GM19238 (cell line): ENCODE measurements around the gene CPEB2.
"Not testable (repeated sequence)": the region's sequence is repeated elsewhere in the genome, so short reads cannot be mapped to it uniquely, and the experiment has no call there.

Experiments
- DNase-seq: peaks from one replicate; pipeline ENCODE4 v3.0.0; 2011; ENCODE audit warnings: low spot score; ENCODE audit not compliant: insufficient read length

The CPEB2 gene

DNA sequence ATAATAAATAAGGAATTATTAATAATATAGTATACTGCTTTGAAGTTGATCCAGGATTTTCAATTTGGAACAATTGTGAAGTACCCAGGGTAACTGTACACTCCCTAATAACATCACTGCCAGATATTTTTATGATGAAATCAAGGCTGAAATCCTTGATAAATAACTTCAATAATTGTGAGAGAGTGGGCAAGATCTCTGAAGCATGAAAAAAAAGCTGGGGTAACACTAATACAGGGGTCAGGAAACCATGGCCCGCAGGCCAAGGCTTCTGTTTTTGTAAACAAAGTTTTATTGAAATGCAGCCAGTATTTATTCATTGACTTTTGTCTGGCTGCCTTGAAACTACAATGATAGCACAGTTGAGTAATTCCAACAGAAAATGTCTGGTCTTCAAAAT lies 41.6 kb downstream of the CPEB2 start:
- DNase-seq = no peak

DNA sequence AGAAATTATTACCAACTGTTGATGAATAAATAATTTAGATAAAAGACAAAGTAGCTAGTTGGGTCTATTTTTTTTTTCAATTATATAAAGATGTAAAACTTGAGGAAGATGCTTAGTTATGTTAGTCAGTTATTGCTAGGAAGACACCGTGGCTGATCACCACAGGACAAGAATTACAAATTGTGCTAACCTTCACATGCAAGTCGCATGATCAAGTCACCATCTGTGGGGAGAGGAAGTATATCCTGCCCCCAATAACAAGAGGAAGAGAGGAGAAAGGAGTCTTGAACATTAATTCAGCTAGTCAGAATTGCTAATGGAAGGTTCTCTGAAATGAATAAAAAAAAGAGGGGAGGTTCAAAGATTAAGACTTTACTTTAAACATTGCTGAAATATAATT lies 52.3 kb downstream of the CPEB2 start:
- no peak for DNase-seq

- DNase-seq = no peak
Observed at GRCh38 chr4:15060213-15060612, 57.9 kb downstream of the CPEB2 start.

- no peak for DNase-seq
Observed at GRCh38 chr4:15063341-15063740, 61.1 kb downstream of the CPEB2 start.

GRCh38 chr4:15065516-15065915 lies 63.2 kb downstream of the CPEB2 start:
- no peak for DNase-seq

DNA sequence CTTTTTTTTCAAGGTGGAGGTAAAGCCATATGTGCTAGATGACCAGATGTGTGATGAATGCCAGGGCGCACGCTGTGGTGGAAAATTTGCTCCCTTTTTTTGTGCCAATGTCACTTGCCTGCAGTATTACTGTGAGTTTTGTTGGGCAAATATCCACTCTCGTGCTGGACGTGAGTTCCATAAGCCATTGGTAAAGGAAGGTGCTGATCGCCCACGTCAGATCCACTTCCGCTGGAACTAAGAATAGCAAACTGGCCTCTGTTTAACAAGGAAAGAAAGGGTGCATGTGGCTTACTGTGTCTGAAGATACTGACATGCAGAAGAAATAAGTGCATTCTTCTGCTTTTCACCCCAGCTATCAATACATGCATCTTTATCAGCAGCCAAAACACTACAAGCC lies 63.9 kb downstream of the CPEB2 start:
- DNase-seq = no peak

- DNase-seq = no peak
Observed at GRCh38 chr4:15068298-15068697, 66.0 kb downstream of the CPEB2 start.

DNA sequence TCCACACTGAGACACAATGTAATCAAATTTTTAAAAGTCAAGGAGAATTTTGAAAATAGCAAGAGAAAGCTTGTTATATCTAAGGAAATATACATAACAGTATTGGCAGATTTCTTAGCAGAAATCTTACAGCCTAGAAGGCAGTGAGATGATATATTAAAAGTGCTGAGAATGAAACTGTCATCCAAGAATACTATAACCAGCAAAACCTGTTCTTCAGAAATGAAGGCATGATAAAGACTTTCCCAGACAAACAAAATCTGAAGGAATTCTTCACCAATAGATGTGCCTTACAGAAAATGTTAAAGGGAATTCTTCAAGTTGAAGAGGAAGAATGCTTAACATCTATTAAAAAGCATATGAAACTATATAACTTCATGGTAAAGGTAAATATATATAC lies 73.6 kb downstream of the CPEB2 start:
- DNase-seq = no peak

- DNase-seq = no peak
Observed at GRCh38 chr4:15077969-15078368, 75.7 kb downstream of the CPEB2 start.

GRCh38 chr4:15078682-15079642 lies 76.7 kb downstream of the CPEB2 start:
- no peak for DNase-seq

DNA sequence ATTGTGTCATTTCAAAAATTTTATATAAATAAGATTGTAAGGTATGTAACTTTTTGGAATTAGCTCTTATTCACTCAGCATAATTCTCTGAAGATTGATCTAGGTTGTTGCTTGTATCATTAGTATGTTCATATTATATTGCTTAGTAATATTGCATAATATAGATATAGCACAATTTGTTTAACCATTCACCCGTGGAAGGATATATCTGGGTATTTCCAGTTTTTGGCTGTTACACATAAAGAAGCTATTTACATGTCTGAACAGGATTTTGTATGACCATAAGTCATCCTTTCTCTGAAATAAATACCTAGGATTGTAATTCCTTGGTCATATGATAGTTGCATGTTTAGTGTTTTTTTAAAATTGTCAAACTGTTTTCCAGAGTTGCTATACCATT lies 82.5 kb downstream of the CPEB2 start:
- no peak for DNase-seq

GRCh38 chr4:15085762-15086161 lies 83.5 kb downstream of the CPEB2 start:
- not testable (repeated sequence) for DNase-seq

DNA sequence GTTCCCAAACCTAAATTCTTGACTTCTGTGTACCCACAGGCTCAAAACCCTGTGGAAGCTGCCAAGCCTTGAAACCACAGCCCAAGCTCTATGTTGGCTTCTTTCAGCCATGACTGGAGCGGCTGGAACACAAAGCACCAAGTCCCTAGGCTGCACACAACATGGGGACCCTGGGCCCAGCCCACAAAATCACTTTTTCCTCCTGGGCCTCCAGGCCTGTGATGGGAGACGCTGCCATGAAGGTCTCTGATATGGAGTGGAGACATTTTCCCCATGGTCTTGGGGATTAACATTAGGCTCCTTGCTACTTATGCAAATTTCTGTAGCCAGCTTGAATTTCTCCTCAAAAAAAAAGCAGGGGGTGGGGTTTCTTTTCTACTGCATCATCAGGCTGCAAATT lies 84.0 kb downstream of the CPEB2 start:
- DNase-seq = not testable (repeated sequence)

GRCh38 chr4:15088394-15089035 lies 86.2 kb downstream of the CPEB2 start:
- DNase-seq = no peak

- DNase-seq = no peak
Observed at GRCh38 chr4:15089979-15090378, 87.7 kb downstream of the CPEB2 start.

- DNase-seq = no peak
Observed at GRCh38 chr4:15100380-15100779, 98.1 kb downstream of the CPEB2 start.

DNA sequence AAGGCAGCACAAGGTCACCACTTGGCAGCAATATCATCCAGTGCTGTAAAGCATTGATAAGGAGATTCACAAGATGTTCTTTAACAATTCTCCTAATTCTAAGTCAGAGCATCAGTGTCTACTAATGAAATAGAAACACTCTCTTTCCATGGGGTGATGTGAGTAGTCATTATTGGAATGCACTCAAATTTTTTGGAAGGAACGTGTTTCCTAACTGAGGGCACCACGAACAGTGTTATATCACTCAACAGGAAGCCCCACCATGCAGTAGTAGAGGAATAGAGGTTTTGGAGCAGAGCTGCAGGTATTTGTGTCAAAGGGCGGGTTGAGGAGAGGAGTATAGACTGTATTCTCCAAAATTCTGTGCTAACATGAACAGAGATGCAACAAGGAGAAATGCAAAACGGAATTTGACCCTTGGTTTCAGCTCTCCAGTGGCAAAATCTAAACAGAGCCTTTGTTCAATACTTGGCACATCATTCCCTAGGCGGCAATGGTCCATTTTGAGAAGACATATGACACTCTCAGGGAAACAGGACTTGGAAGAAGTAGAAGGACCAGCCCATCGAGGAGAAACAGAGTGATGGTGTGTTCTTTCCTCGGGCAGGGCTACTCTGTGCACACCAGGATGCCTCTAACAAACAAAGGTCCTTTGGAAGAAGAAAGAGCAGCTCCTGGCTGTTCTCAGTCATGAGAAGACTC lies 98.9 kb downstream of the CPEB2 start:
- DNase-seq = no peak

DNA sequence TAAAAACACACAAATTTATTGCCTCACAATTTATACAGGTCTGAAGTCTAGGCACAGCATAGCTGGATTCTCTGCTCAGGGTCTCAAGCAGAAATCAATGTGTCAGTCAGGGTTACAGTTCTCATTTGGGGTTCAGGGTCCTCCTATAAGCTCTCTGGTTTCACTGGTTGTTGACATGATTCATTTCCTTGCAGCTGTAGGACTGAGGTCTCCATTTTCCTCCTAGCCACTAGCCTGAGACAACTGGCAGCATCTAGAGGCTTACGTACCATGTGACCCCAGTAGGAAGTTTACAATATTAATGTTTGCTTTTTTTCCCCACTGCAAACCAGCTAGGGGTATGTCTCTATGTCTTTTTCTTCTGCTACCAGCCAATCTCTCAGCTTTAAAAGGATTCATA lies 102.5 kb downstream of the CPEB2 start:
- no peak for DNase-seq

- DNase-seq = no peak
Observed at GRCh38 chr4:15106399-15106798, 104.1 kb downstream of the CPEB2 start.

GRCh38 chr4:15109600-15109999 lies 107.3 kb downstream of the CPEB2 start:
- no peak for DNase-seq

- DNase-seq = no peak
Observed at GRCh38 chr4:15110120-15110571, 107.9 kb downstream of the CPEB2 start.

DNA sequence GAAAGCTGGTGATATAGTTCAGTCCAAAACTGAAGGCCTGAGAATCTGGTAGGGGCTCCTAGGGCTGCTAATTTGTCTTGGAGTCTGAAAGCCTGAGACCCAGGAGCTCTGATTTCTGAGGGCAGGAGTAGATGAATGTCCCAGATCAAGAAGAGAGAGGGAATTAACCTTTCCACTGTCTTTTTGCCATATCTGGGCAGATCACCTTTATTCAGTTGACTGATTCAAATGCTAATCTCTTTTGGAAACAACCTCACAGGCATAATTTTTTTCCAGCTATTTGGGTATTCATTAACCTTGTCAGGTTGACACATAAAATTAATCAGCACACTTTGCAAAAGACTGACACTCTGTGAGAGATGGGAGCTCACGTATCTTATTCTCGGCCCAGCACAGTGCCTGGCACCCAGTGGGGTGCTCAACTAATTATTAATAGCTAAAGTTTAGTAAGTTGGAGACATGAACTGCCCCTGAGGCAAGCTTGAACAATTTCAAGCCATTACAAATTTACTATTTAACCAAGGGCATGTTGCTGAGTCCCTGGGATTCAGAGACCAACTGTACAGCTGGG lies 114.3 kb downstream of the CPEB2 start:
- DNase-seq = no peak
